ENCODE measurements around the gene B4GALT3.
A peak's percentile ranks its signal among the peaks of the same experiment; 100 is the strongest.

B4GALT3 gene

DNA sequence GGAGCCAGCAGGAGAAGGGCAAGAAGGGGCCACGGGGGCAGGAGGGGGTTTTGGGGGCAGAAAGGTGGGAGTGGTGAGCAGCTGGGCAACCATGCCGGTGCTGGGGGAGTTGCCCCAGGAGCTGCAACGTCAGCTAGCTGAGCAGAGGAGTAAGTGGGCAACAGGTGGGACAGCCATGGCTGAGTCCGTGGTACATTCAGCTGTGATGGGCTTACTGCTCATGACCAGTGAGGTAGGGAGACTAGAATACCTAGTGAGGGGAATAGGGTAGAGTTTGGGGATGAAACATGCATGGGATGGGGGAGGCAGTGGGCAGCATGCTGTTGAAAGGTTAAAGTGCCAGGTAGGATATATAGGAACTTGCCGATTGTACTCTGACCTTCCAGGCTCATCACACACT lies 15.7 kb downstream of the B4GALT3 start:
- DNase-seq, result no peak

- DNase-seq, result no peak
Observed at GRCh38 chr1:161160671-161161145, 16.6 kb downstream of the B4GALT3 start.

DNA sequence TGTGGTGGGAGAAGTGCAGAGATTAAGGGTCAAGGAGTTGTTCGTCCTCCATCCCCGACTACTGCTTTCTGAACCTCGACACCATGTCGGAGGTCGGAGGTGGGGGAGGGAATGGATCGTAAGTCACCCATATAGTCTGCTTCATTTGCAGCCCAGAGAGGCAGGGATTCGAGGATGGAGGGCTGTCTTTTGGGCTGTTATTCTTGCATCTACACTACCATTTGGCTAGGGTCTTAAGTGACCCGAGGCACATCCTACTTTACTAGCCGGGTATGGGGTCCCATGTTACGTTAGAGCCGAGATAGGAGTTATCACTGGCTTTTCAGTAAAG lies 17.4 kb downstream of the B4GALT3 start:
- no peak for DNase-seq

- peak; percentile 91 for DNase-seq
Observed at GRCh38 chr1:161159087-161159912, 18.0 kb downstream of the B4GALT3 start, which contains the start of gene USP21. Gene USP21 (plus strand): TSS chr1:161159500. CDS start chr1:161160641, 1,141 bp downstream.

- no peak for DNase-seq
Observed at GRCh38 chr1:161158316-161159010, 18.8 kb downstream of the B4GALT3 start.

DNA sequence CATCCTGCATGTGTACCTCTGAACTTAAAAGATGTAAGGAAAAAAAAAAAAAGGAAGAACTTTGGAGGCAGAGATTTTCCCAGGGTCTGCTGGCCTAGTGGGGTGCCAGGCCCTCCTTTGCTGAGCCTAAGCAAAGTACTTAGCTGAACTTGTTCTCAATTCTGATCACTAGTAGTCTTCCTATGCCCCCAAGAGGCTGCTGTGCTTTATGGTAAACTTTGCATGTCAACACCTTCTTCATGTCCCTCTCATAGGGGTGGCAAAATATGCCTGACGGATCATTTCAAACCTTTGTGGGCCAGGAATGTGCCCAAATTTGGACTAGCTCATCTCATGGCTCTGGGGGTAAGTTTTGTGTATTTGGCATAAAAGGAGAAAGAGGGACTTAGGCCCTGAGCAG lies 19.4 kb downstream of the B4GALT3 start:
- DNase-seq, result no peak

DNA sequence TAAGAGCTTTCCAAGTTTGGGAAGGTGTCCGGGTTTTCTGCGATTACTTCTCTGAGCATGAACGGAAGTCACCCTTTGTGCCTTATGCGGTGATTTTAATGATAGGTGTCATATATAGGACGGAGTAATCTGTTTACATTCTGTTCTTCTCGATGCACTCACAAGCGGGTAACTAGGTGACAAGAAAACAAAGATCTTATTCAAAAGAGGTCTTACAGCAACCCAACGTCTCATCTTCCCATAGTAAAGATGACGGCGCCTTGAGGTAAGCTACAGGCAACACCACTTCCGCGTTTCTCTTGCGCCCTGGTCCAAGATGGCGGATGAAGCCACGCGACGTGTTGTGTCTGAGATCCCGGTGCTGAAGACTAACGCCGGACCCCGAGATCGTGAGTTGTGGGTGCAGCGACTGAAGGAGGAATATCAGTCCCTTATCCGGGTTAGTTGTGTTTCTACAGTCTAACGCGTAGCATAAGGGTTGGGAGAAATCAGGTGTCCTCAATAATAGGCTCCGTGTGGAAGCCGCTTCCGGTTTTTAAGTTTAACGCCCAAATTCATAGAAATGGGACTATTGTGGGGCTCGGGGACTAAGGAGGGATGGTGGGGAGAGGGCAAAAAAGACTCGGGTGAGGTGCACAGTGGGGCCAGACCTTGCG lies 23.5 kb downstream of the B4GALT3 start, which contains the start of gene UFC1:
Gene UFC1 (plus strand): TSS at position 297 of the 656 bp plus-strand sequence. CDS start 20 bp downstream, at position 317.
- peak; percentile 96 for DNase-seq

DNA sequence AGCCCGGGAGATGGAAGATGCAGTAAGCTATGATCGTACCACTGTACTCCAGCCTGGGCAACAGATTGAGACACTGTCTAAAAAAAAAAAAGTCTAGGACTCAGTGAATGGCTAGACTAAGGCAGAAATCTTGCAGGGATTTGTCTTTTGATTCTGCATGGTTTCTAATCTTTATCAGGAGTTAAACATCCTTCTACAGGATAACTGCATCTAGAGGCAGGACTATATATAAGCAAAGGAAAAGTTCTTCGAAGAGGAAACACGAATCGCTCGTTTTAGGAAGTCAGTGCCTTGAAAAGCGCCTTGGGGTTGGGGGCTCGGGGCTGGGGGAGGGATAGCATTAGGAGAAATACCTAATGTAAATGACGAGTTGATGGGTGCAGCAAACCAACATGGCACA lies 24.1 kb downstream of the B4GALT3 start:
- no peak for DNase-seq

DNA sequence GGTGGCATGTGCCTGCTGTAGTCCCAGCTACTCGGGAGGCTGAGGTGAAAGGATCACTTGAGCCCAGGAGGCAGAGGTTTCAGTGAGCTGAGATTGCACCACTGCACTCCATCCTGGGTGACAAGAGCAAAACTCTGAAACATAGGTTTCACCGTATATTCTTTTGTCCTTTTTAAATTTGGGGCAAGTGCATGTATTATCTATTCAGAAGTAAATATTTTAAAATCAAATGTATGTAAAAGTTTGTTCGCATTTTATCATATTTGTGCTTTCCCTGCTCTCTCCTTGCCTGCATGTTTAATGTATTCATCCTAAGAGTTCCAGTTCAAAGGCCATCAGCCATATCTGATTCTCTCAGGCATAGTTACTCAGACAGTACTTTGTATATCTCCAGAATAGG lies 31.5 kb downstream of the B4GALT3 start:
- no peak for DNase-seq

DNA sequence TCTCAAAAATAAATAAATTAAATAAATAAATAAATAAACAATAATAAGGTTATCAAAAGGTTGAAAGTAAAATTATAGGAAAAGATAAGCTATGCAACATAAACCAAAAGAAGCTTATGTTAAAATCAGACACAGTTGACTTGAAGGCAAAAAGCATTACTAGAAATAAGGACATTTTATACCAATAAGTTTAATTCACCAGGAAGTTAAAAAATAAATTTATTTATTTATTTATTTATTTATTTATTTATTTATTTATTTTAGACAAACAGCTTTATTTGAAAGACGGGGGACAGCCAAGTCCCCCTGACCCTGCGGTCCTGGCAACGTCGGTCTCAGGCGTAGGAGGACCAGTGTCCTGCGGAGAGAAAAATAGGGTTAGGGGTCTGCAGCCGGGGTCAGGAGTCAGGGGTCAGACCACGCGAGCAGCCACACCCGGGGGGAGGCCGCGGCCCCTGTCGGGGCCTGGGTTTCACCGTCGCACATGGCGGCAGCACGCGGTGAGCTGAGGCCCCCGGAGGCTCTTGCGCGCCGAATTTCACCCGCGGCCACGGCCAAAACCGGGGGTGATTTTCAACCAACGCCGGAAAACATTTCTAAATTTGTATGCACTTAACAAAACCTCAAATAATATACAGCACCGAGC lies 36.4 kb downstream of the B4GALT3 start:
- DNase-seq, result no peak

- peak; percentile 49 for DNase-seq
Observed at GRCh38 chr1:161139766-161140165, 37.5 kb downstream of the B4GALT3 start.

GRCh38 chr1:161138431-161138830 lies 38.9 kb downstream of the B4GALT3 start:
- DNase-seq, result no peak

GRCh38 chr1:161137881-161138280 lies 39.4 kb downstream of the B4GALT3 start:
- DNase-seq, result no peak

GRCh38 chr1:161133220-161133740 lies 44.0 kb downstream of the B4GALT3 start:
- DNase-seq, result no peak

- peak; percentile 96 for DNase-seq
Observed at GRCh38 chr1:161132410-161133219, 44.7 kb downstream of the B4GALT3 start, which contains the start of gene DEDD. Gene DEDD (minus strand): TSS chr1:161132667. CDS start chr1:161124462, 8,205 bp downstream.

- DNase-seq, result no peak
Observed at GRCh38 chr1:161131523-161132409, 45.5 kb downstream of the B4GALT3 start.

DNA sequence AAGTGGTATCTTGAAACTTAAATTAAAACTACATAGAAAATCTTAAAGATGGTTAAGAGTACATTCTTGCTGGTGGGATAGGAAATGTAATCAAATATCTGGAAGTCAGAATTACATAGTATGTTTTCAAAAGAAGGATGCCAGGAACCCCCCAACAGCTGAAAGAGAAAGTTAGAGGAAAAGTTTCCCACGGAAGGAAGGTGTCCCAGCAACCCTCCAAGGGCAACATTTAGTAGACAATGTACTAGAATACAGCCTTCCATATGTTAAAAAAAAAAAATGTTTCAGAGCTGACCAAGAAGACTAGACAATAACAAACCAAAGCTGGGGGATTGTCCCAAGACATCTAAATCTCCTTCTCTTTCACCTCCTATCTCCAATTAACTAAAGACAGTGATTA lies 47.0 kb downstream of the B4GALT3 start:
- no peak for DNase-seq

GRCh38 chr1:161128591-161129420 lies 48.5 kb downstream of the B4GALT3 start:
- no peak for DNase-seq

- DNase-seq, result no peak
Observed at GRCh38 chr1:161127649-161128048, 49.7 kb downstream of the B4GALT3 start.

DNA sequence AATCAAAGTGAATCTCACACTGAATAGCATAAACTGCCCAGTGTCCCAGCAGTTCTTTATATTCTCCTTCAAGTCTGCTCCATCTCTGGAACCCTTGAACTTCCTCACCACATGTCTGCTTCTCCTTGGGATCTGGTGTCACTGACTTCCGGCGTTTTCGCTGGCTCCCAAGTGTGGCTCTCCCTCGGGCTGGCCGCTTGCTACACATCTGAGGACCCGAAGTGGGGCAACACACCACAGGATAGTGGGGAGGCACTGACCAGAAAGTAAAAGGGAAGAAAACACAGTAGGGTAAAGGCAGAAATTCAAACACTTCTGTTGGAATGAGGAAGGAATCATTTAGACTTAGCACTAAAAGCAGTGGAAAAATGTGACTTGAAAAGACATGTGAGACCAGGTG lies 54.3 kb downstream of the B4GALT3 start:
- DNase-seq, result no peak

Data from CD4-positive, alpha-beta T cell treated with Interleukin-4 for 4 hours (primary cell).